ENCODE results near the gene STXBP2. TPM values are rescaled to one million over a fixed set of nuclear protein-coding genes. Genes with fewer than 3 reads are reported as not detected.
"Not testable (repeated sequence)": the region's sequence is repeated elsewhere in the genome, so short reads cannot be mapped to it uniquely, and the experiment has no call there.

The STXBP2 gene
- total and polyA plus RNA-seq, 8 donors, result 32.5 to 277 (median 41.7) TPM

- no peak for ATAC-seq
Observed at GRCh38 chr19:7641290-7642276, 4.7 kb downstream of the STXBP2 start.

GRCh38 chr19:7642295-7643030, 5.6 kb downstream of the STXBP2 start:
- peaks cover 0 to 12% of the 10 kb centered on the region in 2 donors for H3K27me3 ChIP-seq
- peaks cover 0 to 54% of the 10 kb centered on the region in 2 donors for H3K4me1 ChIP-seq
- intact Hi-C loops (cut with DNase I), result no loop called here
- DNase-seq (peak in 1 of 4 donors; percentile 72), ATAC-seq (no peak)
- TF ChIP-seq CTCF (IDR thresholded peaks at IDR 0.05), result no peak
- H3K36me3 ChIP-seq, result peaks cover 0 to 53% of the 10 kb centered on the region in 2 donors
- no peaks in the 10 kb centered on the region for H3K9me3 ChIP-seq
- H3K4me3 ChIP-seq, result no peak overlapping the region
- H3K27ac ChIP-seq, result no peak overlapping the region

More at GRCh38 chr19:7641290-7642276, 4.7 kb downstream of the STXBP2 start:
- DNase-seq, result peak in 1 of 4 donors; percentile 73
- no peak overlapping the region for H3K4me3 ChIP-seq
- peaks cover 0 to 45% of the 10 kb centered on the region in 2 donors for H3K4me1 ChIP-seq
- no peak overlapping the region for H3K27ac ChIP-seq
- peaks cover 0 to 45% of the 10 kb centered on the region in 2 donors for H3K36me3 ChIP-seq
- no peak for TF ChIP-seq CTCF (IDR thresholded peaks at IDR 0.05)
- H3K9me3 ChIP-seq, result no peaks in the 10 kb centered on the region
- peaks cover 0 to 21% of the 10 kb centered on the region in 2 donors for H3K27me3 ChIP-seq
- intact Hi-C loops (cut with DNase I), result no loop called here

GRCh38 chr19:7643031-7643415, 6.1 kb downstream of the STXBP2 start:
- TF ChIP-seq CTCF (IDR thresholded peaks at IDR 0.05), result no peak
- ATAC-seq, result no peak
- peaks cover 0 to 6% of the 10 kb centered on the region in 2 donors for H3K27me3 ChIP-seq
- H3K4me3 ChIP-seq, result no peak overlapping the region
- H3K36me3 ChIP-seq, result peaks cover 0 to 59% of the 10 kb centered on the region in 2 donors
- no peak for DNase-seq
- peaks cover 0 to 51% of the 10 kb centered on the region in 2 donors for H3K4me1 ChIP-seq
- no peaks in the 10 kb centered on the region for H3K9me3 ChIP-seq
- no peak overlapping the region for H3K27ac ChIP-seq
- intact Hi-C loops (cut with DNase I), result no loop called here

DNA sequence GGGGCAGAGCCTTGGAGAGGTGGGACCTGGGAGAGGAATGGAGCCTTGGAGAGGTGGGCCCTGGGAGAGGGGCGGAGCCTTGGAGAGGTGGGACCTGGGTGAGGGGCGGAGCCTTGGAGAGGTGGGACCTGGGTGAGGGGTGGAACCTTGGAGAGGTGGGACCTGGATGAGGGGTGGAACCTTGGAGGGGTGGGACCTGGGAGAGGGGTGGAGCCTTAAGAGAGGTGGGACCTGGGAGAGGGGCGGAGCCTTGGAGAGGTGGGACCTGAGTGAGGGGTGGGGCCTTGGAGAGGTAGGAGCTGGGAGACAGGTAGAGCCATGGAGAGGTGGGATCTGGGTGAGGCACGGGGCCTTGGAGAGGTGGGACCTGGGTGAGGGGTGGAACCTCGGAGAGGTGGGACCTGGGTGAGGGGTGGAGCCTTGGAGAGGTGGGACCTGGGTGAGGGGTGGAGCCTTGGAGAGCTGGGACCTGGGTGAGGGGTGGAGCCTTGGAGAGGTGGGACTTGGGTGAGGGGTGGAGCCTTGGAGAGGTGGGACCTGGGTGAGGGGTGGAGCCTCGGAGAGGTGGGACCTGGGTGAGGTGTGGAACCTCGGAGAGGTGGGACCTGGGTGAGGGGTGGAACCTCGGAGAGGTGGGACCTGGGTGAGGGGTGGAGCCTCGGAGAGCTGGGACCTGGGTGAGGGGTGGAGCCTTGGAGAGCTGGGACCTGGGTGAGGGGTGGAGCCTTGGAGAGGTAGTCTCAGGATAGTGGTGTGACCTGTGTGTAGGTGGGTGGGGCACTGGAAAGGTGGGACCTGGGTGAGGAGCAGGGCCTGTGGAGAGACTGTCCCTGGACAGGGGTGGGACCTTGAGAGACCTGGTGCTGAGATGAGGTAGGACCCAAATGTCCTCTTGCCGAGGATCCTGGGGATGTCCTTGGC, 7.0 kb downstream of the STXBP2 start:
- ATAC-seq (peak; percentile 22), DNase-seq (peak in 1 of 4 donors; percentile 77)
- H3K27me3 ChIP-seq; intact Hi-C loops (cut with DNase I); H3K4me3 ChIP-seq; H3K9me3 ChIP-seq: not testable (repeated sequence)
- Histone ChIP-seq H3K4me1 (peaks cover 0 to 42% of the 10 kb centered on the region in 2 donors), H3K27ac (peak overlapping the region in 1 of 2 donors; percentile 83), H3K36me3 (peaks cover 0 to 64% of the 10 kb centered on the region in 2 donors)

GRCh38 chr19:7644550-7644877, 7.6 kb downstream of the STXBP2 start:
- Histone ChIP-seq H3K4me3 (no peak overlapping the region), H3K27ac (peak overlapping the region in 1 of 2 donors; percentile 83), H3K36me3 (peaks cover 0 to 64% of the 10 kb centered on the region in 2 donors), H3K9me3 (no peaks in the 10 kb centered on the region), H3K27me3 (peaks cover 0 to 6% of the 10 kb centered on the region in 2 donors), H3K4me1 (peaks cover 0 to 36% of the 10 kb centered on the region in 2 donors)
- peak in 1 of 4 donors; percentile 63 for DNase-seq
- intact Hi-C loops (cut with DNase I), result no loop called here
- no peak for TF ChIP-seq CTCF (IDR thresholded peaks at IDR 0.05)
- no peak for ATAC-seq
